Glutamatergic neuron (in vitro differentiated cells): Measurements from ENCODE around the gene RCL1. TPM values are rescaled to one million over a fixed set of nuclear protein-coding genes. Genes with fewer than 3 reads are reported as not detected.

Experiments
- DNase-seq: peaks from one replicate; pipeline ENCODE4 v3.0.0; 2022
- H3K27ac Mint-ChIP-seq: one replicate; pipeline ENCODE4 v1.8.0; 2020; ENCODE audit warnings: mild to moderate bottlenecking, mixed read lengths, inconsistent platforms; ENCODE audit not compliant: unreplicated experiment
- H3K27me3 Mint-ChIP-seq: one replicate; pipeline ENCODE4 v1.8.0; 2020; ENCODE audit warnings: mild to moderate bottlenecking, moderate library complexity, mixed read lengths, inconsistent platforms; ENCODE audit not compliant: unreplicated experiment
- H3K36me3 Mint-ChIP-seq: one replicate; pipeline ENCODE4 v1.8.0; 2020; ENCODE audit warnings: mild to moderate bottlenecking, mixed read lengths, inconsistent platforms; ENCODE audit not compliant: unreplicated experiment
- H3K4me1 Mint-ChIP-seq: one replicate; pipeline ENCODE4 v1.8.0; 2020; ENCODE audit warnings: mild to moderate bottlenecking, low read depth, mixed read lengths, inconsistent platforms; ENCODE audit not compliant: unreplicated experiment
- H3K4me3 Mint-ChIP-seq: one replicate; pipeline ENCODE4 v1.8.0; 2020; ENCODE audit warnings: mild to moderate bottlenecking, mixed read lengths, inconsistent platforms; ENCODE audit not compliant: unreplicated experiment
- H3K9me3 Mint-ChIP-seq: one replicate; pipeline ENCODE4 v1.8.0; 2020; ENCODE audit warnings: mild to moderate bottlenecking, moderate library complexity, mixed read lengths, inconsistent platforms; ENCODE audit not compliant: unreplicated experiment
- total RNA-seq: library from RNA; stranded (reverse); fragmentation: NEBNext Ultra II Directional; extraction: Animal tissue kit (Norgen Biotek cat#: 25700); gene quantifications from one replicate; pipeline ENCODE4 v1.2.1, GENCODE V29; 2021; ENCODE audit not compliant: unreplicated experiment
- TF ChIP-seq, protein P1 (sequence below): fragments of 200-600 bp; sonication (generic); IDR thresholded peaks from one replicate; pipeline ENCODE4 v1.5.0; 2021; ENCODE audit not compliant: partially characterized antibody, unreplicated experiment

RCL1 gene
- total RNA-seq, 1 donor from 2014 or later, result 14.4 TPM

DNA sequence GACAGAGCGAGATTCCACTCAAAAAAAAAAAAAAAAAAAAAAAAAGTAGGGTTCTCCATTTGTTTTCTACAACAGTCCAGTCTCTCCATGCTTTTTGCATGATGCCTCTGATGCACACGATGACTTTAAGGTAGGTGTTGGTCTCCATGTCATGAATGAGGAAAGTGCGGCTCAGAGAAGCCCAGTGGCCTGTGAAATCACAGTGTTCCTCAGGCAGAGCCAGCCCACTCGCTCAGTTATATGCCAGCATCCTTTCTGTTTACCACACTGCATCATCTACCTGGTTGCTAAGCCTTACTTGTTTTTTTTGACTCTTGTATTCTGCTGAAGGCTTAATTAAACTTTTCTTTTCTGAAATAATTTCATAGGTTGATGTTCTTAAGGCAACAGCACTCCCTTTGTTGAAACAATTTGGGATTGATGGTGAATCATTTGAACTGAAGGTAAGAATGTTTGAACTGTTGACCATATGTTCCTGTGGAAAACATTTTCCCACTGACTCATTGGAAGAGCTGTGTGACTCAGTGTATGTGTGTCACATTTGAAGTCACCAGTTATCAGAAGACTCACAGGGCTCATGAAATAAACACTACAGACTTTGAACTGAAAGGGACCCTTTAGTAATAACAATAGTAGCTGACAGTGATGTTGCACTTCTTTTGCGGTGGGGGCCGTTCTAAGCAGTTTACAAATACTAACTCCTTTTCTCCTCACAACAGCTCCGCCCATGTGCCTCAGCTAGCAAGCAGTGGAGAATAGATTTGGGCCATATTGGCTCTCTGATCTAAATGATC is 40.2 kb downstream of the RCL1 start:
- Mint-ChIP-seq H3K27ac (no peak overlapping the region), H3K27me3 (peaks cover 1% of the 10 kb centered on the region), H3K9me3 (peaks cover 2% of the 10 kb centered on the region), H3K4me3 (no peak overlapping the region), H3K36me3 (peaks cover 4% of the 10 kb centered on the region), H3K4me1 (peaks cover 19% of the 10 kb centered on the region)
- TF ChIP-seq, protein P1, sequence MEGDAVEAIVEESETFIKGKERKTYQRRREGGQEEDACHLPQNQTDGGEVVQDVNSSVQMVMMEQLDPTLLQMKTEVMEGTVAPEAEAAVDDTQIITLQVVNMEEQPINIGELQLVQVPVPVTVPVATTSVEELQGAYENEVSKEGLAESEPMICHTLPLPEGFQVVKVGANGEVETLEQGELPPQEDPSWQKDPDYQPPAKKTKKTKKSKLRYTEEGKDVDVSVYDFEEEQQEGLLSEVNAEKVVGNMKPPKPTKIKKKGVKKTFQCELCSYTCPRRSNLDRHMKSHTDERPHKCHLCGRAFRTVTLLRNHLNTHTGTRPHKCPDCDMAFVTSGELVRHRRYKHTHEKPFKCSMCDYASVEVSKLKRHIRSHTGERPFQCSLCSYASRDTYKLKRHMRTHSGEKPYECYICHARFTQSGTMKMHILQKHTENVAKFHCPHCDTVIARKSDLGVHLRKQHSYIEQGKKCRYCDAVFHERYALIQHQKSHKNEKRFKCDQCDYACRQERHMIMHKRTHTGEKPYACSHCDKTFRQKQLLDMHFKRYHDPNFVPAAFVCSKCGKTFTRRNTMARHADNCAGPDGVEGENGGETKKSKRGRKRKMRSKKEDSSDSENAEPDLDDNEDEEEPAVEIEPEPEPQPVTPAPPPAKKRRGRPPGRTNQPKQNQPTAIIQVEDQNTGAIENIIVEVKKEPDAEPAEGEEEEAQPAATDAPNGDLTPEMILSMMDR, result no peak
- no peak for DNase-seq

DNA sequence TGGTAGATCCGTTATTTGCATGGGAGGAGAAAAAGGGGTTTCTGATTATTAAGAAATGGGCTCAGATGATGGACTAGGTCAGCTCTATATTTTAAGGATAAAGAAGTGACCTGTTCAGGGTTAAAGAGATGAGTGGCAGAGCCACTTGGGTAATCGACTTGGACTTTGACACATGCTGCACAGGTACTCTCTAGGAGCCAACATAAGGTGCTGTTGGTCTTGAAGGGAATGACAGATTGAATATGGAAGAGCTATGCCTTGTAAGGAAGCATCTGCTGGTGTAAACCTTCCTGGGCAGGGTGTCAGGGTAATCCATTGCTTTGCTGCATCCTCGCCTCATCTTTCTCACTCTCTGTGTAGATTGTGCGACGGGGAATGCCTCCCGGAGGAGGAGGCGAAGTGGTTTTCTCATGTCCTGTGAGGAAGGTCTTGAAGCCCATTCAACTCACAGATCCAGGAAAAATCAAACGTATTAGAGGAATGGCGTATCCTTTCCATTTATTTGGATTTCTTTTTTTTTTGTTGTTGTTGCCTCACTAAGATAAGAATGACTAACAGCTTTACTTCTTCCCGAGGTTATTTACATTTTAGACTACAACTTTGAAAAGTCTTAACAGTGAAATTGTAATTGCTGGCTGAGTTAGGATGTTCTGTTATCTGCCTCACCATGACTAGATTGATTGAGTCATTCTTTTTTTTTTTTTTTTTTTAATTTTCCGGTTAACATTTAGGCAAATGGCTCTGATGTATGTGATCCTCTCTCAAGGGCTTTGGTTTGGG is 41.2 kb downstream of the RCL1 start:
- Mint-ChIP-seq H3K4me1 (peaks cover 20% of the 10 kb centered on the region), H3K27ac (no peak overlapping the region), H3K27me3 (peaks cover 1% of the 10 kb centered on the region), H3K9me3 (peaks cover 2% of the 10 kb centered on the region), H3K36me3 (peaks cover 4% of the 10 kb centered on the region), H3K4me3 (no peak overlapping the region)
- TF ChIP-seq, protein P1, result no peak
- DNase-seq, result no peak

DNA sequence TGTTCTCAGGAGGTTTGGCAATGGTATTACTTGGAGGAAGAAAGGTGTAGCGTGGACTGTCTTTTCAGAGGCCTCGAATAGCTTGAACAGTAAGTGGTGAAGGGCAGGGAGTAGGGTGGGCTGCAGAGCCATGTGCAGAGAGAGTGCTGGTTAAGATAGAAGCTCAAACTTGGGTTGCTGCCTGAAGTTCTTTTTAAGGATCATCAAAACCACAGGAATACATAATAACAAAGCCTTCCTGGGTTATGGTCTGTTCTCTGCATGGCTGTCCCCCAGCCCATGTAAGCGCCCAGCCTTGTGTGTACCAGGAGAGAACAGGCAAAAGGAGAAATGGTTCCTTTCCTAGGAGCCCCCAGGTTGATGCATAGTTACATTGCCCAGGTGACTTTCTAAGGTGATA is 43.9 kb downstream of the RCL1 start:
- peaks cover 1% of the 10 kb centered on the region for H3K27me3 Mint-ChIP-seq
- TF ChIP-seq, protein P1, result no peak
- no peak for DNase-seq
- peaks cover 2% of the 10 kb centered on the region for H3K9me3 Mint-ChIP-seq
- peaks cover 20% of the 10 kb centered on the region for H3K4me1 Mint-ChIP-seq
- H3K4me3 Mint-ChIP-seq, result no peak overlapping the region
- no peak overlapping the region for H3K27ac Mint-ChIP-seq
- H3K36me3 Mint-ChIP-seq, result peaks cover 4% of the 10 kb centered on the region

DNA sequence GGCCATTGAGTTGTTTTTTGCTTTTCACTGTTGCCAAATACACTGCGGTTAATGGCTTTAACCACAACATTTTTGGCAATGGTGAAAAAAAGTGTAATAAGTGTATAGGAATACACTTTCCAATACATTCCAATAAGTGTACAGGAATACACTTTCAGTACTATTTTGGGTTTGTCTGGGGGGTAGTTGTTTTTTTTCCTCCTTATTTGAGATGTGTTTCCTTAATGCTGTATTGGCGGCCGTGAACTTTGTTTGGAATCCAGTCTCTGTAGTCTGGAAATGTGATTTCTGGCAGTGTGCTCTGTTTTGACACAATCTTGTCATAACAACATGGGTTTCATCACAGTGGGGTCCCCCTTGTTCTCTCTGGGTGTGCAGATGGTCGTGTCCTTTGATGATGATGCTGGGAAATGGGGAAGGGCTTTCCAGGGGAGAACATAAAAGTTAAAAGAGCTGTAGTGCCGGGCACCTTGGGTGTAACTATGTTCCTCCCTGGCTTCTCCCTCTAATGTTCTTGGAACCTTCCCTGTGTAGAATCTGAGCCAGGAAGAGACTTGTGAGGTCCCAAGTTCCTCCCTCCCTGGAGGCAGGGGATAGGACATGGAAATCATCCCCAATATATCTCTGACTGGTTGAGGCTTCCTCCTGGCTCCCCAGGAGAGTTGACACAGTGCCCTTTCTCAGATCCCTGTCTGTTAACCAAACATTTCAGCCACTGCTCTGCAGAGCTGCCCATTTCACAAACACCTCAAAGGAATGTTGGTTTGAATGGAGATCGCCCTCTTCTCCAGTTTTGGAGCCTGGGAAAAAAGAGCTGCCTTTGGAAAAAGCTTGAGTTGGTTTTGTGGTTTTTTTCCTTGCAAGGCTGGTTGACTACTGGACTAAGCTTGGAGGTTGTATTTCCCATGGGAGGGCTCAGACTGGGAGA is 44.8 kb downstream of the RCL1 start:
- TF ChIP-seq, protein P1, result no peak
- DNase-seq, result no peak

More for the DNA sequence above, 44.8 kb downstream of the RCL1 start:
- H3K36me3 Mint-ChIP-seq, result peaks cover 4% of the 10 kb centered on the region
- no peak overlapping the region for H3K4me3 Mint-ChIP-seq
- H3K4me1 Mint-ChIP-seq, result peaks cover 20% of the 10 kb centered on the region
- H3K9me3 Mint-ChIP-seq, result peaks cover 2% of the 10 kb centered on the region
- H3K27ac Mint-ChIP-seq, result no peak overlapping the region
- peaks cover 1% of the 10 kb centered on the region for H3K27me3 Mint-ChIP-seq
